Measurements from ENCODE around the gene LRRC23.

DNA sequence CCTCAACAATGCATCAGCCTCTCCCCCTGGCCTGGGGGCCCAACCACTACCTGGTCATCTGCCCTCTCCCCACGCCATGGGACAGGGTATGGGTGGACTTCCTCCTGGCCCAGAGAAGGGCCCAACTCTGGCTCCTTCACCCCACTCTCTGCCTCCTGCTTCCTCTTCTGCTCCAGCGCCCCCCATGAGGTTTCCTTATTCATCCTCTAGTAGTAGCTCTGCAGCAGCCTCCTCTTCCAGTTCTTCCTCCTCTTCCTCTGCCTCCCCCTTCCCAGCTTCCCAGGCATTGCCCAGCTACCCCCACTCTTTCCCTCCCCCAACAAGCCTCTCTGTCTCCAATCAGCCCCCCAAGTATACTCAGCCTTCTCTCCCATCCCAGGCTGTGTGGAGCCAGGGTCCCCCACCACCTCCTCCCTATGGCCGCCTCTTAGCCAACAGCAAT is 31.6 kb downstream of the LRRC23 start:
- TF ChIP-seq, protein P1, sequence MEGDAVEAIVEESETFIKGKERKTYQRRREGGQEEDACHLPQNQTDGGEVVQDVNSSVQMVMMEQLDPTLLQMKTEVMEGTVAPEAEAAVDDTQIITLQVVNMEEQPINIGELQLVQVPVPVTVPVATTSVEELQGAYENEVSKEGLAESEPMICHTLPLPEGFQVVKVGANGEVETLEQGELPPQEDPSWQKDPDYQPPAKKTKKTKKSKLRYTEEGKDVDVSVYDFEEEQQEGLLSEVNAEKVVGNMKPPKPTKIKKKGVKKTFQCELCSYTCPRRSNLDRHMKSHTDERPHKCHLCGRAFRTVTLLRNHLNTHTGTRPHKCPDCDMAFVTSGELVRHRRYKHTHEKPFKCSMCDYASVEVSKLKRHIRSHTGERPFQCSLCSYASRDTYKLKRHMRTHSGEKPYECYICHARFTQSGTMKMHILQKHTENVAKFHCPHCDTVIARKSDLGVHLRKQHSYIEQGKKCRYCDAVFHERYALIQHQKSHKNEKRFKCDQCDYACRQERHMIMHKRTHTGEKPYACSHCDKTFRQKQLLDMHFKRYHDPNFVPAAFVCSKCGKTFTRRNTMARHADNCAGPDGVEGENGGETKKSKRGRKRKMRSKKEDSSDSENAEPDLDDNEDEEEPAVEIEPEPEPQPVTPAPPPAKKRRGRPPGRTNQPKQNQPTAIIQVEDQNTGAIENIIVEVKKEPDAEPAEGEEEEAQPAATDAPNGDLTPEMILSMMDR (IDR thresholded peaks at IDR 0.05), result no peak
- no peak for TF ChIP-seq EZH2phosphoT487 (IDR thresholded peaks at IDR 0.05)

Data from neural progenitor cell (in vitro differentiated cells).